Measurements from ENCODE around the gene LMNA.

DNA sequence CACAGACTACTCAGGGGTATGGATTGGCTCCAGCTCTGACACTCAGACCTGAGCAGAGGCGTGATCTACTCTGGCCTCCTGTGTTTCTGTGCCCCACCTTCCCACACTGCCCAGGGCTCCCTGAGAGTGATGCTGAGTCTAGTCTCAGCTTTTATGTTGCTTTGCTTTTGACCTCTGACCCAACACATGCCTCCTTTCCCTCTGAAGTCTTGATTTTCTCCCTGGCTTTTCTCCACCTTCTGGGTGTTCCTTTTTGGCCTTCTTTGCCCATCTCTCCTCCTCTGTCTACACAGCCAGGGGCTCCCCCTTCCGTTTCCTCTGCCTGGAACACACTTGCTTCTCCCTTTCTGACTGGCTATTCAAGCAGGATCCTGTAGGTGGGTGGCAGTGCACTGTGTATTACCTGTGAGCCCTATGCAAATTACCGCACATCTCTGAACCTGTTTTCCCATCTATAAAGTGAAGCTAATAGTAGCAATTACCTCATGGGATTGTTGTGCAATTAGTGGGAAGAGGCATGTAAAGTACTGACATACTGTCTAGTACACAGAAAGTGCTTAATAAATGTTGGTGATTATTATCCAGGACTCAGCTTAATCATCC, 18.5 kb upstream of the LMNA start:
- TF ChIP-seq, protein P1, sequence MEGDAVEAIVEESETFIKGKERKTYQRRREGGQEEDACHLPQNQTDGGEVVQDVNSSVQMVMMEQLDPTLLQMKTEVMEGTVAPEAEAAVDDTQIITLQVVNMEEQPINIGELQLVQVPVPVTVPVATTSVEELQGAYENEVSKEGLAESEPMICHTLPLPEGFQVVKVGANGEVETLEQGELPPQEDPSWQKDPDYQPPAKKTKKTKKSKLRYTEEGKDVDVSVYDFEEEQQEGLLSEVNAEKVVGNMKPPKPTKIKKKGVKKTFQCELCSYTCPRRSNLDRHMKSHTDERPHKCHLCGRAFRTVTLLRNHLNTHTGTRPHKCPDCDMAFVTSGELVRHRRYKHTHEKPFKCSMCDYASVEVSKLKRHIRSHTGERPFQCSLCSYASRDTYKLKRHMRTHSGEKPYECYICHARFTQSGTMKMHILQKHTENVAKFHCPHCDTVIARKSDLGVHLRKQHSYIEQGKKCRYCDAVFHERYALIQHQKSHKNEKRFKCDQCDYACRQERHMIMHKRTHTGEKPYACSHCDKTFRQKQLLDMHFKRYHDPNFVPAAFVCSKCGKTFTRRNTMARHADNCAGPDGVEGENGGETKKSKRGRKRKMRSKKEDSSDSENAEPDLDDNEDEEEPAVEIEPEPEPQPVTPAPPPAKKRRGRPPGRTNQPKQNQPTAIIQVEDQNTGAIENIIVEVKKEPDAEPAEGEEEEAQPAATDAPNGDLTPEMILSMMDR (conservative IDR thresholded peaks at IDR 0.05; ENCODE audit: low read depth, low read length), result no peak
- no peak for TF ChIP-seq EZH2 (IDR thresholded peaks at IDR 0.05; ENCODE audit: borderline replicate concordance, low read depth, low read length, poor library complexity, severe bottlenecking)

All from A673 (cell line).